RPMI7951 (cell line): ENCODE measurements around the gene UGDH. TPM values are rescaled to one million over a fixed set of nuclear protein-coding genes. Genes with fewer than 3 reads are reported as not detected.
"Not testable (repeated sequence)": the region's sequence is repeated elsewhere in the genome, so short reads cannot be mapped to it uniquely, and the experiment has no call there.

Experiments
- DNase-seq: peaks from one replicate; pipeline ENCODE4 v3.0.0-alpha.2; 2012; ENCODE audit warnings: low read depth
- total RNA-seq: library from RNA; depleted of rRNA; stranded (reverse); fragments of >200 nt; shearing (Covaris generic); gene quantifications from 2 replicates; pipeline ENCODE4 v1.2.3, GENCODE V29; 2014; rRNA removed

Gene UGDH
- total RNA-seq = 50.3 and 52.3 TPM in 2 replicates

DNA sequence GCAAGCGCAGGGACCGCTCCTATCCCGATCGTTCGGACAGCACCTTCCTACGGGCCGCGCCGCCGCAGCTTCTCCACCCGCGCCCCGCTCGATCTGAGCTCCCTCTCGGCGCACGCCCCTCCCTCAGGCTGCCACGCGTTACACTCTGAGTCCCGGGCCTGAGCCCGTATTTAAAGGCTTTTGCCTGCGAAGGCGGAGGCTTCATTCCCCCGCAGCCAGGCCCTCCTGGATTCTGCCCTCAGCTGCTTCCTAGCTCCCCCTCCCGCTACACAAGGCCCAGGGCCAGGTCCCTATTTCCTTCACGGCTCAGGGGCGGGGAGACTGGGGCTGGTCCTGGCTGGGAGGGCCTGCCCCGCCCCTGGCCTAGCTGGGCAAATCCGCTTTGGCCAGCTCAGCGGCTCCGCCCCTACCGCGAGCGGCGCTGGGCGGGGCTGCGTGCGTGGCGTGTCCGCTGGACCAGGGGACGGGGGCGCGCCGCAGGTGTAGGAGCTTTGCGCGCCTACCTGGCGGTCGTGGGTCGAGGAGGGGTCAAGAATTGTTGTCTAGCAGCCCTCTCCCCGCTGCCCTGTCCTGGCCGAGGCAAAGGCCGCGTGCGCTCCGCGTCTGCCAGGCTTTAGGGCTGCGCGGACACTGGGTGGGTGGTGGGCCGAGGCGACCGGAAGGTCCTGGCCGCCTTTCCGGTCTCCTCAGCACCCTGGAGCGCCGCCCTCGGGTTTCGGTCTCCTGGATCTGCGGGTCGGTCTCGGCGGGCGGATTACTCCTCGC, at the start of gene UGDH:
TSS of gene UGDH (minus strand) at position 144 of the 765 bp plus-strand sequence. CDS start 5,927 bp downstream, outside the sequence.
- peak; percentile 97 for DNase-seq

DNA sequence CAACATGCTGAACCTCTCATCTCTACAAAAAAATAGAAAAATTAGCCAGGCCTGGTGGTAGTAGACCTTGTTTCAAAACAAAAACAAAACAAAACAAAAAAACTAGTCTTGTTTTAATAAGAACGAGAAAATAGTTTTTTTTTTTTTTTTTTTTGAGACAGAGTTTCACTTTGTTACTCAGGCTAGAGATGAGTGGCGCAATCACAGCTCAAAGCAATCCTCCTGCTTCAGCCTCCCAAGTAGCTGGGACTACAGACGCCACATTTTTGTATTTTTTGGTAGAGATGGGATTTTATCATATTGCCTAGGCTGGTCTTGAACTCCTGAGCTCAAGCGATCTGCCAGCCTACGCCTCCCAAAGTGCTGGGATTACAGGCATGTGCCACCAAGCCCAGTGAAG, 47.7 kb upstream of the UGDH start:
- no peak for DNase-seq

DNA sequence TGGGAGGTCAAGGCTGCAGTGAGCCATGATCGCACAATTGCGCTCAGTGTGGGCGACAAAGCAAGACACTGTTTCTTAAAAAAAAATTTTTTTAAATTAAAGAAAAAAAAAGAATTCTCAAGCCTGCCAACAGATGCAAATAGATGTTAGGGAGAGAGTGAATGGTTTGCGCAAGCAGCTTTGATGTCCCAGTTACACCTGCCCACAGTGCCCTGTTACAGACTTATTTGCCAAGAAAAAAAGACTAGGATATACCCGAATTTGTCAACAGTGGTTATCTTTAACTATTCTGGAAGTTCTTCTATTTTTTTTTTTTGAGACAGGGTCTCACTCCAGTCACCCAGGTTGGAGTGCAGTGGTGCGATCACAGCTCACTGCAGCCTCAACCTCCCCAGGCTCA, 44.3 kb upstream of the UGDH start:
- no peak for DNase-seq

DNA sequence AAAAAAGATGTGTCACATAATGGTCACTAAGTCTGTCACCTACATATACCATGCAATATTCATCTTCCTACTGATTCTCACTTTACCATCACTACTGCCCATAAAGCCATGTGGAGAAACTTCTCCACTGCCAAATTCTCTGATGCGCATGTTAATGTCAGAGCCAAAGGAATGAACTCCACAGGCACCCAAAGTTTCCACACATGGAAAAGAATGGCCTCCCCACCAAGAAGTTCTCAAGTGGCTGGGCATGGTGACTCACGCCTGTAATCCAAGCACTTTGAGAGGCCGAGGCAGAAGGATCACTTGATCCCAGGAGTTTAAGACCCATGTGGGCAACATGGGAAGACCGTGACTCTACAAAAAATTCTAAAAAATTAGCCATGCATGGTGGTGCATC, 43.8 kb upstream of the UGDH start:
- no peak for DNase-seq

DNA sequence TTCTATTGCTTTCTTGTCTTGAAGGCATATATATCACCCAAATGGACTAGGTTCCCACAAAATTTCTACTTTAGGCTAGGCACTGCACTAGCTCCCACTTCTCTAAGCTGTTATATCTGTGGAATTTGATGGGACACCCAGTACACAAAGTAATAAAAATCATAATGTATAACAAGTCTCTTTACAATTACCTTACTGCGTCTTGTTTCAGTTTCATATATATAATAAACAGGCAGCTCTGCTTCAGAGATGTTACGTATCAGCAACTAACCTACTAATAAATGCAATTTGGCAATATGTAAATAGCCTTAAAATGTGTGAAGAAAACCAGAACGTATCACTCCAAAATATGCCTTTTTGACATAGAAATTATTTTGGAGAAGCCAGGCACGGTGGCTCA, 42.0 kb upstream of the UGDH start:
- no peak for DNase-seq

DNA sequence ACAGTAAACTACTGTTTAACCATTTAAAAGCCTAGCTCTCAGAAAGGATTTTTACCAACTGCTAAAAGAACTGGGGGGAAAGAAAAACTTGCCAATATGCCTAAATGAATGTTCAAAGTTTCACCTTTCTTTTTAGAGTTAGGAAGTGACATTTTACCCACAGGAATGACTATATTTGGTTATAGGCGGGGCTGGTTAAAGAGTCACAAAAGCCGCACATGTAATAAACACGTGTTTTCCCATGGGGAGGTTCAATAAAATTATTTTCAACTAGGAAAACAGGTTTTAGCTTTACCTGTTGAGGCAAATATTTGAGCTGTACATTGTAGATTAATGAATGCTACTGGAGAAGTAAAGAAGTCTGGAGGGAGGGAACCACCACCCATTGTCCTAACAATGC, 41.6 kb upstream of the UGDH start:
- DNase-seq = no peak

DNA sequence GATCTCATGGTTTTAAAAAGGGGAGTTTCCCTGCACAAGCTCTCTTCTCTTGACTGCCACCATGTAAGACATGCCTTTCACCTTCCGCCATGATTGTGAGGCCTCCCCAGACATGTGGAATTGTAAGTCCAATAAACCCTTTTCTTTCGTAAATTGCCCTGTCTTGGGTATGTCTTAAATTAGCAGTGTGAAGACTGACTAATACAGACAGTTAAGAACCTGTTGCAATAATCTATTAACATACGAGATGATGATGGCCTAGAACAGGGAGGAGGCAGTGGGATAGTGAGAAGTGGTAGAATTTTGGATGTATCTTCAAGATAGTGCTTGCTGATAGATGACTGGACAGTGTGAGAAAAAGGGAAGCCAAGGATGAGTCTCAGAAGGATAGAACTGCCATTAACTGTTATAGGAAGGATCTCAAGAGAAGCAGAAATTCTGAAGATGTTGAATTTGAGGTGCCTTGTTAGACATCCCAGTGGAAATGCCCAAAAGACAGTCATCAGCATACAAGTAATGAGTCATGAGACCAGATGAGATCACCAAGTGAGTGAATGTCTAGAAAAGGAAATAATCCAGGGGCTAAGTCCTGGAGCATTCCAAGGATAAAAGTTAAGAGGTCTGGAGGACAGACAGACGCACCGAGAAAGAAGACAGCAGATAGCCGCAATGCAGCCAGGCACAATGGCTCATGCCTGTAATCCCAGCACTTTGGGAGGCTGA, 38.8 kb upstream of the UGDH start:
- DNase-seq = peak; percentile 87

DNA sequence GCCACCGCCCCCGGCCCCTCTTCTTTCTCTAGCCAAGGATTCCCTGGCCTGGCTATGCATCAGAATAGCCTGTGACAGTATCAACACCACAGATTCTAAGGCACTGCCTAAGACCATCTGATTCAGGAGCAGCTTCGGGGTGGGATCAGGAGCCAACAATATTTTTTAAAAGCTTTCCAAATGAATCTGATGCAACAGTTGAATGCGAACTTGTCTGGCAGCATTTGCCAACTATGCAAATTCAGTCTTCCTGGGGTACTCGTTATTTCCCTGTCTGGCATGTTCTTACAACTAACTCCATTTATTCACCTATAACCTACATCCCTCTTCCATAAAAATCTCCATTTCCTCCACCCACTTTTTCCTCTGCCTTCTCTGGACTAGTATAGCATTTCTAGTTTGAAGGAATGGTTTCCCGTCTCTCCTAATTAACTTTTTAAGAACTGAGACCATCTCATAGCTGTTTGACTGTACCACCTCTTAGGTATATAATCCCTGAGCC, 36.2 kb upstream of the UGDH start:
- no peak for DNase-seq

DNA sequence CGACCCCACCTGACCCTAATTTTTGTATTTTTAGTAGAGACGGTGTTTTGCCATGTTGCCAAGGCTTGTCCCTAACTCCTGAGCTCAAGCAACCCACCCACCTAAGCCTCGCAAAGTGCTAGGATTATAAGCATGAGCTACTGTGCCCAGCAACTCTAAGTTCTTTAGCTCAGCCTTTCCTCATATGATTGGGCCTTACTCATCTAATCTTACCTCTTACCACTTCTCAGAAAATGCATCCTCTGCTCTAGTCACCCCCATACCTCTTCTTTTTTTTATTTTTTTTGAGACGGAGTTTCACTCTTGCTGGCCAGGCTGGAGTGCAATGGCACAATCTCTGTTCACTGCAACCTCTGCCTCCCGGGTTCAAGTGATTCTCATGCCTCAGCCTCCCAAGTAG, 35.6 kb upstream of the UGDH start:
- no peak for DNase-seq

DNA sequence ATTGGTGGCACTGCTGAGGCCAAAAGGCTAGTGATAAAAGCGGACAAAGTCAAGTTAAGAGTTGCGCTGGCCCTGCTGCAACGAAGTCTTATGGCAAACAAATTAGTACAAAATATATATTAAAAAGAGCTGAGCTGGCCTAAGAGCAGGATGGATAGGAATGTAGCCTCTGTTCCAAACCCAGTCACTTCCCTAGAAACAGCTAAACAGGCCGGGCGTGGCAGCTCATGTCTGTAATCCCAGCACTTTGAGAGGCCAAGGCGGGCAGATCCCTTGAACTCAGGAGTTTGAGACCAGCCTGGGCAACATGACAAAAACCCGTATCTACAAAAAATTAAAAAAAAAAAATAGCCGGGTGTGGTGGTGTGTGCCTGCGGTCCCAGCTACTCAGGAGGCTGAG, 32.4 kb upstream of the UGDH start:
- no peak for DNase-seq

DNA sequence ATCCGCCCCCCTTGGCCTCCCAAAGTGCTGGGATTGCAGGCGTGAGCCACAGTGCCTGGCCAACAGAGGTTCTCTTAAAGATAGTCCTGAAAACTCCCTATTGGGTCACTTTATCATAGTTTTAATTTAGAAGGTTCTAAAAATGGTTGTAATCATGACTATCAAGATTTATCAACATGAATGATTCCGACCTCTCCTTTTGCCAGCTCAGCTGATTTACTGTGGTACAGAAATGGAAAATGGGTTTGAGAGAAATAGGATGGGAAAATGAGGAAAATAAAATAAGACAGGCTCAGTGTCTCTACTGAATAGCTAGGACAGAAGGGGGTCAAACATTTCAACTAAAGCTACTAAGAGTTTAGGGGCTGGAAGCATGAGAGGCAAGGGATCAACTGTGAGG, 28.2 kb upstream of the UGDH start:
- no peak for DNase-seq

DNA sequence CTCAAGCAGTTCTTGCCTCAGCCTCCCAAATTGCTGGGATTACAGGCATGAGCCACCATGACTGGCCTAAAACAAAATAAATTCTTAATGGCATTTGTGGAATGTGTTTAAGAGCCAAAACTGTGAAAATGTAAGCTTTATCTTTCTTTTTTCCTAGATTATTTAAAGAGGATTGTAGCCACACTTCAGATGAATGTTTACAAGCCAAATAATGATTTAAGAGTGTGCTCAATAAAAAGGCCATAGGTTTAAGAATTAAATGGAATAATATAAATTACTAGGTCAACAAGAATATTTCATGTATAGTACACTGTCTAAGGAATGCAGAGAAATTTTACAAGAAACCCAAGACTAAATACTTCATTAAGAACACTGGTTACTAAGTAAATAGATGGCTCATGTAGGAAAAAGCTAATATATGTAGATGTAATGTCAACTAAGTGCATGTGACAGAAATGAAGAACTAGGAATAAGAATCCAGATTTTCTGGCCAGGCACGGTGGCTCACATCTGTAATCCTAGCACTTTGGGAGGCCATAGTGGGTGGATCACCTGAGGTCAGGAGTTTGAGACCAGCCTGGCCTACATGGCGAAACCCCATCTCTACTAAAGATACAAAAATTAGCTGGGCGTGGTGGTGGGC, 21.3 kb upstream of the UGDH start:
- DNase-seq = no peak

DNA sequence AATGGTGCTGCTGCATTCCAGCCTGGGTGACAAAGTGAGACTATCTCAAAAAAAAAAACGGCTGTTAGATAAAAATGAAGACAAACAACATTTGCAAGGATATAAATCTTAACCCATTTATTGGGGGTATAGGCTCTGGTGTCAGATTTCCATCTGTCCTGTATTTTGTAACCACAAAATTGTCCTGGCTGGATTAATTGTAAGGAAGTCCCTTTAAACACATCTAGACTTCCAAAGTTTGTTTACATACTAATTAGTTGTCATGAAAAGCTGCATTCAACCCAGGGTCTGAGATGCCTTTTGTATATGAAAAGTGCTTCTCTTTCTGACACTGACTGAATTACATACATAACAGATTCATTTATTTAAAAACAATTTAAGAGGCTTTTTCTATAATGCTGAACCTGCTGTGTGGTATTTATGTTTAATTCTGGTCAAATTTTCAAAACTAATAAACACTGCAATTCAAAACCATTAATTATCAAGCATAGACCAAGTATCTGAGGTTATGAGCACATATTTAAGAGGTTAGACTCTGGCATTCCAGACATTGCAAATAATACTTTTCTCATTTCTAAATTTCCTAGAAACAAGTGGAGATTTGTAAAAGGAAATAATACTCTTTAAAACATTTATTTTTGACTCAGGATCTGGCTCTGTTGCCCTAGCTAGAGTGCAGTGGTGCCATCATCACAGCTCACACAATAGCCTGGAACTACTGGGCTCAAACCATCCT, 17.5 kb upstream of the UGDH start:
- DNase-seq = peak; percentile 14

DNA sequence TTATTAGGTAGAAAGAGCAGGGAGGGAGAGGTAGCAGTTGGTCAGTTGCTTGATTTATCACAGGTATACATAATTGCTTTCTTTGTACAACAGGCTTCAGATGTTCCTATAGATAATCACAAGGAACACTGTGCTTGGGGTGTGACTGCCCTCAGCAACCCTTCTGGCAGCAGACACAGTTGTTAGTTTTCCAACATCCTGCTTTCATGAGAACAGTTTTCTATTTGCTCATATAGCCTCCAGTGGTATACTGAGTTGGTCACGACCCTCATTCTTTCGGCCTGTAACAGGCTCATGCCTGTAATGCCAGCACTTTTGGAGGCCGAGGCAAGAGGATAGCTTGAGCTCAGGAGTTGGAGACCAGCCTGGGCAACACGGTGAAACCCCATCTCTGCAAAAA, 16.8 kb upstream of the UGDH start:
- not testable (repeated sequence) for DNase-seq

DNA sequence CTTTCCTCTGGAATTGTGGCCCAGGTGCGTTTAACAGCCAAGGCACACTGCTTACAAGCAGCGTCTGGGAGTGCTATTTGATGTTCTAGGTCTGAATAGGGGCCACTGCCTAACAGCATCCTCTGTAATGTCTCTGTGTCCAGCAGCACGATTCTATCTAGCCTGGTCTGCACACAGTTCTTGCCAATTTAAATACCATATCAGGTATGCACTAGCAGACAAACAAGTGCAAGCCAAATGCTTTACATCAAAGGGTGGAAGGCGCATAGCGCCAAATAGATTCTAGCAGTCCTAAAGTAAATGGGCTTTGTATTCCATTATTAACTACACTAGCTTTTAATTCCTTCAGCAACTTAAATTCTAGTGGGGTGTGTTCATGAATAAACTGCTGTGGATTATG, 15.8 kb upstream of the UGDH start:
- no peak for DNase-seq

DNA sequence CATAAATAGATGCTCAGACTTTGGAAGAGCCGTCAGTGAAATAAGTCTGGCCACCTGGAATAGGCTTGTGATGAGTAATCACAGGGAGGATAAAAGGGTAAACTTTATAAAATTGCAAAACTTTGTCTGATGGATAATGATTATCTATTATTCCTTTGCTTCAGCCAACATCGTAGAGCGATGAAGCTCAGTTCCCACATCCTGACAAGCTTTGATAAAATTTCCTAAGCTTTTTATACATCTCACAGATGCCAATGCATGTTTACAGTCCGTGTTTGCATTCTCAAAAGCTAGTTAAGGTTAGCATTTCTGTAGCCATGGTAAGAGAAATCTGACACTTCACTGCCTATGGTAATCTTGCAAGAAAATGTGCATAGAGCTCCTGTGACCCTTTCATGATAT, 15.4 kb upstream of the UGDH start:
- no peak for DNase-seq

DNA sequence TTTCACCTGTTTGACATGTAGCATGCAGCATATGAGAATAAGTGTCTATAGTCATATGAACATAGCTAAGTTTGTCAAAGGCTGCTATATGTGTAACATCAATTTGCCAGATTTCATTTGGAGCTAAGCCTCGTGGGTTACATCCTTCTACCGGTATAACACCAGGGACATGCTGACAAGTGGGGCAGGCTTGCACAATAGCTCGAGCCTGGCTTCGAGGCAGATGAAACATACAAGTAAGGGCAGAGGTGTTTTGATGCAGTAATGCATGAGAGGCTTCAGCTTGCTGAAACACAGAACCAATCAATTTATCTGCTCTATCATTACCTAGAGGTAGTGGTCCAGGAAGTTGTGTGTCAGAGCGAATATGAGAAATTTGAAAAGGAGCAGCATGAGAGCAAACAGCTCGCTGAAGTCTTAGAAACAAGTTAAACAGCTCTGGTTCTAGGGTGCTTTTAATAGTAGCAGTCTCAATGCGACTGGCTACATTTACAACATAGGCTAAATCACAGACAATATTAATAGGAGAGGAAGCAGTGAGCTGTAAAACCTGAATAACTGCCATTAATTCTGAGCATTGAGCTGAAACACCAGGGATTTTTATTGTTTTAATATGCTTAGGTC, 14.9 kb upstream of the UGDH start:
- no peak for DNase-seq

DNA sequence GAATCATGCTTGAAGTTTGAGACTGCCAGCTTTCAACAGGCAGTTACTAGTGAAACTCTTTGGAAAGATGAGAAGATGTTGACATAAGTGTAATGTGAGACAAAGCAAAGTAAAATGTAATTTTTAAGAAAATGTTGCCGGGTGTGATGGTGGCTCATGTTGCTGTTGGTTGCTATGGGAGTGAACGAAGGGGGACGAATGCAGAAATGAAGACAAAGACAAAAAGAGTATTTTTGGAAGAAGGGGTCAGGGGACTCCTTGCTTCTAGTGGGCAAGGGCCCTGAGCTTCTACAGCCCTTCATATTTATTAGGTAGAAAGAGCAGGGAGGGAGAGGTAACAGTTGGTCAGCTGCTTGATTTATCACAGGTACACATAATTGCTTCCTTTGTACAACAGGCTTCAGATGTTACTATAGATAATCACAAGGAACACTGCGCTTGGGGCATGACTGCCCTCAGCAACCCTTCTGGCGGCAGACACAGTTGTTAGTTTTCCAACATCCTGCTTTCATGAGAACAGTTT, 11.9 kb upstream of the UGDH start:
- no peak for DNase-seq

DNA sequence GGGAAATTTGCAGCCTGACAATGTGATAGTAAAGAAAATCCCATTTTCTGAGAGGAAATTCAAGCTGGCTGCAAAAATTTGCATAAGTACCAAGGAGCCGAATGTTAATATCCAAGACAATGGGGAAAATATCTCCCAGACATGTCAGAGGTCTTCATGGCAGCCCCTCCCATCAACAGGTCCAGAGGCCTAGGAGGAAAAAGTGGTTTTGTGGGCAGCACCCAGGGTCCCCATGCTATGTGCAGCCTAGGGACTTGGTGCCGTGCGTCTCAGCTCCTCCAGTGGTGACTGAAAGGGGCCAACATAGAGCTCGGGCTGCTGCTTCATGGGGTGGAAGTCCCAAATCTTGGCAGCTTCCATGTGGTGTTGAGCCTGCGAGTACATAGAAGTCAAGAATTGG, 6.3 kb upstream of the UGDH start:
- DNase-seq = no peak

DNA sequence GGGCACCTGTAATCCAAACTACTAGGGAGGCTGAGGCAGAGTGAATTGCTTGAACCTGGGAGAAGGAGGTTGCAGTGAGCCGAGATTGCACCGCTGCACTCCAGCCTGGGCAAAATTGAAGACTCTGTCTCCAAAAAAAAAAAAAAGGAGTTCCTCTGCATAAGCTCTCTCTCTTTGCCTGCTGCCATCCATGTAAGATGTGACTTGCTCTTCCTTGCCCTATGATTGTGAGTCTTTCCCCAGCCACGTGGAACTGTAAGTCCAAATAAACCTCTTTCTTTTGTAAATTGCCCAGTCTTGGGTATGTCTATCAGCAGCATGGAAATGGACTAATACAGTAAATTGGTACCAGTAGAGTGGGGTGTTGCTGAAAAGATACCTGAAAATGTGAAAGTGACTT, 5.0 kb upstream of the UGDH start:
- DNase-seq = not testable (repeated sequence)

DNA sequence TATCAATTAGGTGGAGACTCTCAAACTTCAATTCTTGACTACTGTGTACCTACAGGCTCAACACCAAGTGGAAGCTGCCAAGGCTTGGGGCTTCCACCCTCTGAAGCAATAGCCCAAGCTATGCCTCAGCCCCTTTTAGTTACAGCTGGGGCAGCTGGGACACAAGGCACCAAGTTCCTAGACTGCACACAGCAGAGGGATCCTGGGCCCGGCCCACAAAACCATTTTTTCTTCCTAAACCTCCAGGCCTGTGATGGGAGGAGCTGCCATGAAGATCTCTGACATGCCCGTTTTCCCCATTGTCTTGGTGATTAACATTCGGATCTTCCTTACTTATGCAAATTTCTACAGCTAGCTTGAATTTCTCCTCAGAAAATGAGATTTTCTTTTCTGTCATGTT, 3.4 kb upstream of the UGDH start:
- no peak for DNase-seq
